Measurements from ENCODE around the gene PAPPA2. TPM values are rescaled to one million over a fixed set of nuclear protein-coding genes. Genes with fewer than 3 reads are reported as not detected.

PAPPA2 gene
- total and polyA plus RNA-seq, 2 of the 4 experiments (the other 2 are of a cell fraction): 0.10 to 0.18 TPM

- ATAC-seq (ENCODE audit: low read depth) (no peak), DNase-seq (peak; percentile 18)
- H3K36me3 ChIP-seq (ENCODE audit: control insufficient read depth, insufficient read depth, low read length): no peaks in the 10 kb centered on the region
Measured at GRCh38 chr1:176643536-176643935, 180.6 kb downstream of the PAPPA2 start.

More at GRCh38 chr1:176643536-176643935, 180.6 kb downstream of the PAPPA2 start:
- Histone ChIP-seq H3K9me3 (ENCODE audit: control insufficient read depth, insufficient read depth, low read length) (0 out of 2 replicates have a peak, but pooled peaks cover 2% of the 10 kb centered on the region), H2AK5ac (ENCODE audit: low read depth, low read length) (no peak overlapping the region), H3K4me2 (ENCODE audit: low read depth, low read length) (no peak overlapping the region), H4K20me1 (ENCODE audit: insufficient read depth, low read length) (no peaks in the 10 kb centered on the region), H3K4ac (ENCODE audit: low read depth, low read length) (no peak overlapping the region), H3K9me1 (ENCODE audit: insufficient read depth, low read length) (no peaks in the 10 kb centered on the region), H2BK120ac (ENCODE audit: low read depth, low read length) (no peak overlapping the region), H2BK20ac (ENCODE audit: low read depth, low read length) (no peak overlapping the region), H3K23ac (ENCODE audit: low read depth, low read length) (no peak overlapping the region), H3K56ac (ENCODE audit: extremely low read depth, insufficient read depth, low read length) (no peak overlapping the region), H3K4me1 (ENCODE audit: control insufficient read depth, insufficient read depth, low read length) (no peaks in the 10 kb centered on the region), H2AFZ (replicated peaks; ENCODE audit: low read length, poor library complexity) (no peak overlapping the region), H3K9ac (ENCODE audit: low read depth, low read length) (no peak overlapping the region), H3K4me3 (ENCODE audit: insufficient read depth, low read depth, low read length) (no peak overlapping the region), H3K14ac (replicated peaks; ENCODE audit: low read depth, low read length) (no peak overlapping the region), H2AK9ac (replicated peaks; ENCODE audit: low read depth, low read length, poor library complexity) (no peak overlapping the region), H3K27me3 (ENCODE audit: control insufficient read depth, insufficient read depth, low read length) (no peaks in the 10 kb centered on the region), H4K8ac (ENCODE audit: low read depth in 2 of 2, low read length in 2 of 2) (no peak overlapping the region), H3K18ac (ENCODE audit: low read depth, low read length) (no peak overlapping the region), H3K27ac (ENCODE audit: insufficient read depth, low read length) (no peak overlapping the region), H4K91ac (ENCODE audit: insufficient read depth, low read depth, low read length) (no peak overlapping the region), H2BK15ac (ENCODE audit: low read depth, low read length) (no peak overlapping the region), H4K5ac (ENCODE audit: low read depth, low read length) (no peak overlapping the region), H2BK5ac (ENCODE audit: low read depth, low read length, poor library complexity, severe bottlenecking) (no peak overlapping the region), H3K79me1 (ENCODE audit: low read depth in 1 of 2, low read length in 2 of 2) (no peaks in the 10 kb centered on the region)
- no TSS peak for BruUV-seq (replicated peaks)
- dilution Hi-C loops (cut with HindIII; ENCODE audit: low sequenced_read_pairs, unreplicated experiment) (no loop called here), in situ Hi-C loops (cut with MboI; ENCODE audit: low sequenced_read_pairs) (no loop called here), intact Hi-C loops (cut with micrococcal nuclease) (no loop called here)
- no CpG with 5 or more reads among the region's 3 CpGs for WGBS, 2 experiments (ENCODE audit: extremely low coverage in 2 of 2, insufficient read length in 1 of 2)
- no peak for TF ChIP-seq BHLHE40 (IDR thresholded peaks at IDR 0.05; ENCODE audit: low read depth, low read length)
- no peak for TF ChIP-seq MAFK (IDR thresholded peaks at IDR 0.05; ENCODE audit: low read depth, low read length)
- no peak for TF ChIP-seq CTCF (conservative IDR thresholded peaks at IDR 0.05; ENCODE audit: low read depth, low read length)
- TF ChIP-seq USF2 (IDR thresholded peaks at IDR 0.05; ENCODE audit: low read depth, low read length): no peak
- ChIA-PET CTCF (interaction anchor here (0.7 kb wide), 1 partner anchor 238 kb away, joined by 3 read pairs; no protein-coding TSS in a partner anchor), POLR2A (ENCODE audit: unreplicated experiment) (no interaction called here)
